HG03342 (cell line): ENCODE data around the gene KCNMA1.

Experiments
- ATAC-seq: cut with Tn5 transposase; IDR thresholded peaks from one replicate; pipeline ENCODE4 v1.9.1; 2021; ENCODE audit warnings: mild to moderate bottlenecking, moderate library complexity; ENCODE audit not compliant: unreplicated experiment

KCNMA1 gene

DNA sequence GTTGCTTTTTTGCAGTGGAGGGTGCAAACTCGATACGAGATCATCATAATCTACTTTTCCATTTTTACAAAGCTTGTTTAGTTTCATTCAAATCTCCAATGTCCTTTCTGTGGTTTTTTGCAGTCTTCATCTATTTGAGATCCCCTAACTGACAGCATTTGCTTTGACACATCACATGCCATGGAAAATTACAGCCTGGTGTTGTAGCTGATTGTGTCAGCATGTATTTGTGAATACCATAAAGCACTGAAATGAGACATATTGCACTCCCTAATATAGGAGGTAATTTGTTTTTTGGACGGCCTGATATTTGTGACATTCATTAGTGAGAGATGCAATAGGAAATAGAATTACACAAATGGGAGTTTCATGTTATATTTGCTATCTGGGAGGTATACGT is 620.8 kb downstream of the KCNMA1 start:
- no peak for ATAC-seq

DNA sequence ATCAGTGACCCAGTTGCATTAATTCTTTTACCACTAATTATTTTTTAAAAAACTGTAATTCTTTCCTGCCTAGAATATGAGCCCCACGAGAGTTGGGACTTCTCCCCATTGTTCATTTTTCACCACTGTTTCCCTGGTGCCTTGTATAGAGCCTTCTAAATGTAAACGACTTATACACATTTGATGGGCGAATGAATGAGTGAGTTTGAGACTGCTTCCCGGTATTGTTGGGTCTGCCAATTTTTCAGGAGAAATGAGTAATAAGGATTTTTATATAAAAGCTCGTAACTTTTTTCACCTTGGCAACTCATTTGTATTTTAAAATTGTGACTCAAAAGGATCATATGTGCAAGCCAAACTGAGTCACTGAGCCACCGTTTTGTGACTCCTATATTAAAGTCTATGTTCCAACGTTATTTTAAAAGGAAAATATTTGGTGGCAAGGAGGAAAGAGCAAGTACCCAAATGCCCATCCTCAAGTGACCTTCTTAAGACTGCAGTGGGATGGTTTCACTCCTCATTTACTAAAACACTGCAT is 621.3 kb downstream of the KCNMA1 start:
- no peak for ATAC-seq

DNA sequence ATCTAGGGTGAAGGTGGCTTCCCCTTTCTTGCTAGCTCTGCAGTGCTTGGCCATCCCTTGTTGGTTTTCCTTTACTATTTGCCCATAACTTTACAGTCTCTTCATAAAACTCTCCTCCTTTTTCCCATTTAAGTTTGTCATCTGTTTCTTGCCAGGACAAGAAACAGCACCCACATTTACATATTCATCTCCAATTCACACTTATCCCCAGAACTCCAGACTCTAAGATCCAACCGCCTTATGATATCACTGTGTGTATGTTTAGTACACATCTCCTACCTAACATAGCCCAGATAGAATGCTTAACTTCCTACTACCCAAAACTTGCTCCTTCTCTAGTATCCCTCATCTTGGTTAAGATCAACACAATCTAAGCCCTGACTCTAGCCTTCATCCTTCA is 622.2 kb downstream of the KCNMA1 start:
- no peak for ATAC-seq

DNA sequence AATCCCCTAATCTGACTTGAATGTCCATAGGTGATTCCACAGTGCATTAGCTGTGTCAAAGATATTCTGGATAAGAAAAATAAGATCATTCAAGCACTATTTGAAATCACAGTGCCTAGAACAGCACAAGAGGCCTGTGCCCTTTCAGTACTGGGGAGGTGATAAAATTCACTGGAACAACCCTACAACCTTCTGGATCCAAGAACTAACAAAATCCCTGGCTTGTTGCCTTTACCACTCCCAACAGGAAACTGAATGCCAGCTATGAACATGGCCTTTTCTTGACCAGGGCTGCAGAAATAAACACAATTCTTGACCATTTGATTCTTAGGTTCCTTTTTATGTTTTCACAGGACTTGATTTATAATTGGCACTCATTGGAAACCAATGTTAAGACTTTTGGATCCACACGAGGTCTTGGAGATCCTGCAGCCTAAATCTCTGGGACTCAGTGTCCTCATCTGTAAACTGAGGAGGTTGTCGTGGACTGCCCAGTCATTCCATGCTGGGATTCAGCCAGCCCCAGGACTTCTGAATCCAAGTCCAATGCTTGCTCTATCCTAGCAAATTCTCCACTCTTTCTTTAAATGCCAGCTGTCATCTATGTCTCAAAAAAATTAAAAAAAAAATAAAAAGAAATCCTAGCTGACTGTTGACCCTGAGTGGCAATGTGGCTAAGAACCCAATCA is 624.7 kb downstream of the KCNMA1 start:
- ATAC-seq = no peak

DNA sequence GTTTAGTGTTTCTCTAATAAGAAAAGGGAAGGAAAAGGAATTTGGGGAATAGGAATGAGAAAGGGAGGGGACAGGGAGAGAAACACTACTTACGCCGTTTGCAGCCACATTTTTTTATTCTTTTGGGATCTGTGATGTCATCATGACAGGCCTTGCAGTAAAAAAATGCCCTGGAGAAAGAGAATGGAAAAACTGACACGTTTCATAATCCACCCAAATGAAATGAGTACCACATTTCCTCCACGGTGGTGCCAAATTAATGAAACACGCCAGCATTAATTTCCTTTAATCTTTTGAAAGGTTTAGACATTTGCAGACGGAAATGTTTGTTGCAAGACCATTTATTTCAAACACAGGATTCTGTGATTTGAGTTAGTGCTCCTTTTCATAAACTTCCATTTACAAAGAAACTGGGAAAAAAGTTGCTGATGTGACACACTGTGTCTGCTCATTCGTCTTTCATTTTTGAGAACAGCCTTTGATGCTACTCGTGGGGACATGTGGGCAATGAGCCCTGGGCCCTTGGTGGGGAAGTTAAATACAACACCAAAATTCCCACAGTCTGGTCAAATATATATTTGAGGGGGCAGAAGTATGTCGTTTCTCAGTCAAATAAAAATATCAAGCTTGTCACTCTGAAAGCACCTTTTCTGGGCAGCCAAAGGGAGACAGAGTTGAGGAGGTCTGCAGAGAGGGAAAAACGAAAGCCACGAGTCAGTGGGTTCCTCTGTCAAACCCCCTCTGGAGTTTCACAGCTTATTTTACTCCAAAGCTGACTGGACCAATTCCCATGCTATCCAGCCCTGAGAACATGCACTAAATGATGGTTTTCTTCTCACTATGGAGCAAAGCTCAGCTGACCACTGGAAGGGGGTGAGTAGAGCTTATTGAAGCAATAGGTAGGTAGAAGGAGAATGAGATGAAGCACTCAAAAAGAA is 625.5 kb downstream of the KCNMA1 start:
- ATAC-seq = no peak

DNA sequence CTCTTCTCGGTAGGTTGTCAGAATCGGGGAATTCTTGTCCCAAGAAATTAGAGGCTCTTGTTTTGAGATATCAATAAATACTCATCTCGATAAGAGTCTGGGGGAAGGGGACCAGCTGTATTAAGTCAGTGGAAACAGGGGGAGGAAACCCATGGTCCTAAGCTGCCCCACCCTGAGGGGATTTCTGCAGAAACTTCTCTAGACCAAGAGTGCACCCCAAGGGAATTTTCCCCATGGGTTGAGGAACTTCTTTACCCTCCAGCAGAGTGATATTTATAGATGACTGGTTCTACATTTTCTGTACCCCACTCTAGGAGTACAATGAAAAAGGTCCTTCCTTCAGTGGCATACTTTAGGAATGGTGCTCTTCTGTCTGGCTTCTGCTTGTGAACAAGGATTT is 627.2 kb downstream of the KCNMA1 start:
- no peak for ATAC-seq

DNA sequence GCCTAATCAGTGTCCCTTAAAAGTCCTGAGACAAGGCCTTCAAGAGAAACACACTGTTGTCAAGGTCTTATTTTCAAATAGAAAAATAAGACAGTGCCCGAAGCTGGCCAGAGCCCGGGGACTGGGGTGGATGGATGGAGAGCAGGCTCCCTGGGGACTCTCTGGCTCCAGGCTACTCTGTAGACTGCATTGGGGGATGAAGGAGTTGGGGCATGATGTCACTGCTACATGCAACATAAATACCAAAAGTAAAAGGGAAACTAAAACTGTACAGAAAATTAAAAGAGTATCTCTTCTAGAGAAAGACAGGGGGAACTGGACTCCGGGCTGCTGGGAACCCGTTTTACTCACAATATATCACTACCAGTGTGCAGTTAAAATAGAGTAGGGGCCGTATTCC is 629.8 kb downstream of the KCNMA1 start:
- ATAC-seq = peak; percentile 88

DNA sequence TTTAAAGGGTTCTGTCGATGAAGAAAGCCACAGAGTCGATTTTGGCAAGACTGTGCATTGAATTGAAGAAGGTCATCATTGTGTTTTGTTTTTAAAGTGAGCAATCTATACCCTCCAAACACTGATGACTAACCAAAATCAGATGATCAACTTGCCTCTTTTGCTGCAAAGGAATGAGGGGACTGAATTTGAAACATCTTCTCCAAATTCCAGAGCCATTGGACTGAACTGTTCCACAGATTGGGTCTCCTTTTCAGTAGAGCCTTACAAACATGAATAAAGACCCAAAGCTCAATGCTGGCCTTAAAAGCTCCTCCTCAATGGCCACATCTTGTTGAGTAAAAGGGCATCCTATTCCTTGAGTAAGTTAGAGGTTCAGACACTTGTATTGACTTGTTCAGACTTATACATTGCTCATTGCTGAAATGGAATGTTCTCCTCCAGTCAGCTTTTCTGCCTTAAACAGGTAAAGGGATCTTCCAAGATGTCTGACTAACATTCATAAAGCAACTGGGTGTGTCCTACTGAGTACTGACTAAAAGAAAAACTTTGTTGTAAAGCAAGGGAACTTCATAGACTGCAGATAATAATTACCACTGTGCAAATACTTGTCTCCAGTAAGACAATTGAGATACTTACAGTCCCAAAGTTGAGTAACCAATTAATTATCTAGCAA is 630.6 kb downstream of the KCNMA1 start:
- ATAC-seq = no peak

DNA sequence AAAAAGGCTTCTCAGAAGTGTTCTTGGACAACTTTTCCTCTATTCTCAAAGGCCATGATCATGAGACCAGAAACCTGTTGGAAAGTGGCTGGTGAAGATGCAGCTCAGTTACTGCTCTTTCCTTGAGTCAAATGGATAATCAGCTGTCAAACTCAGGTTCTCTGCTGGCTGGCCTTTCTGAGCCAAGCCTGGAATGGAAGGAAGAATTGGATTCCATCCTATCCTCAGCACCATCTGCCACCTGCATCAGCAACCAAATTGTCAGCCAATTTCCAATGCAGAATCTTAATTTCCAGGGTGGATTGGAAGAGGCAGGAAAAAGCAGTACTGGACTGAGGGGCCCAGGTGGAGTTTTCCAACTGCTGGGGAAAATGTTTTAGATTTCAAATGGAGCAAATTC is 631.7 kb downstream of the KCNMA1 start:
- no peak for ATAC-seq

DNA sequence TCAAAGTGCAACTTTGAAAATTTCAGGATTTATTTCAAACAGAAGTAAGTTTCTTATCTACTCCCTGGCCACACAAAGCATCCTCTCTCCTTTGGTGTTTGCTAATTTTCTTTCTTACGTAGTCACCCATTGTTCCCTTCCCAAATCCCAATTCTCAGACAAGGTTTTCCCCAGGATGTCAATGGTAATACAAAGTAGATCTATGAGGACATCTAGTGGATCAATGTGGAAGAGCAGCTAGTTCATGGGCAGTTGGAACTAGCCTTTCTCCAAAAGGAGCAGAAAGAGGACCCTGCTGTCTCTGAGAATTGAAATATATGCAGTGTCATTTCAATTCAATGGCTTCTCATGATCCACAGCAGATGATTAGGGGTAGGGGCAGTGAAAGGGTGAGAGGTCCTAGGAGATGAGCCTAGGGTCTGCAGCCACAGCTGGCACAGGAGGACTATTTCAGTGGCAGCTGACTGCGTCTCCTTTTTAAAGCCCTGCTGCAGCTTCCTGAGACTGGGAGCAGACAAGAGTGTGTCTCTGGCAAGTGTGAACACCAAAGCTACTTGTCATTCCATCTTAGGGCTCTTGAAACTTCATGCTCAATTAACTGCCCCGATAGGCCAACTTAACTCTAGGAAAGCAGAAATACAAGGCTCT is 632.6 kb downstream of the KCNMA1 start:
- peak; percentile 41 for ATAC-seq

DNA sequence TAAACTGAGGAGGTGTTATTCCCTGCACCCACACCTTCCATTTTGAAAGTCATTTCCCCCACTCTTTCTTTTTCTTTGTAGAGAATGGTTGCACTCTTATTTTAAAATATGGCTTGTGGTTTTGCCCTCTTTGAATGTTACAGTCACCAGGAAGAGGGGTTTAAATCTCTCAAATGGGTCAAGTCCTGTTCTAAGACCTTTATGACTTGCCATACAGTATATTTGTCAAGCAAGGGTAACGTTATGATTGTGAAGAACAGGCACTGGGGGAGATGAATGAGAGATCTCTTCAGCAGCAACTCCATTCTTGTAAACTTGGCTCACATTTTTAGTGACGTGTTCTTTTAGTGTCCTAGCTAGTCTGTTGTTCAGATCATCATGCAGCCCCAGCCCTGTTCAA is 634.7 kb downstream of the KCNMA1 start:
- no peak for ATAC-seq

DNA sequence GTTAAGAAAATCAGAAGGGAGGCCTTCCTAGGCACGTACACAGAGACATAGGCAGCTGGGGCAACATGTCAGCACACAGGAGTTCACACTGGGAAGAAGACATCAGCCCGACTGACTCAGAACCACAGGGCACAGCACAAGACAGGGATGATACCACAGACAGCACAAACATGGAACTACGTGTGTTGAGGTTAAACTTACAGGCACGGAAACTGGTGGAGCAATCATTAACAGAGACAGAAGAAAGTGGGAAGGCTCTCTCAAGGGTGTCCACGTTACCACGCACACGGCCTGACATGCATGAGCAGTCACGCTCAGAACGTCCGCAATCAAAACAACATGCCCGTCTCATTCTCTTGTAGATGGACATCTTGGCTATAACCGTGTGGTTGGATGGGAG is 636.4 kb downstream of the KCNMA1 start:
- no peak for ATAC-seq

DNA sequence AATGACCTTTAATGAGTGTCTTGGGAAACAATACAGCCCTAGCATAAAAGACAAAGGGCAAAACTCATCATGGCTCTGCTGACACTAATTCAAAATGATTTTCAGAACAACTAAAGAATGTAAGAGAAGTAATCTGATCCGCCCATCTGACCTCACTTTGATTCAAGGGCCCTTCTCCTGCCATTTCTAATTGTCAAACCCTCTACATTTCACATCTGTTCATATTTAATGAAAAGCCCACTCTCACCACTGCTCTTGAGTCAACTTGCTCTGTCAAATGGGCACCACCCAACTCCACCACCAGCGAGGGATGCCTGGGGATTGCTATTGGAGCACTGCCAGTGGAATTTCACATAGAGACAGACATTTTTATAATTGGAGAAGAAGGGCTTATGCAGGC is 639.2 kb downstream of the KCNMA1 start:
- no peak for ATAC-seq

DNA sequence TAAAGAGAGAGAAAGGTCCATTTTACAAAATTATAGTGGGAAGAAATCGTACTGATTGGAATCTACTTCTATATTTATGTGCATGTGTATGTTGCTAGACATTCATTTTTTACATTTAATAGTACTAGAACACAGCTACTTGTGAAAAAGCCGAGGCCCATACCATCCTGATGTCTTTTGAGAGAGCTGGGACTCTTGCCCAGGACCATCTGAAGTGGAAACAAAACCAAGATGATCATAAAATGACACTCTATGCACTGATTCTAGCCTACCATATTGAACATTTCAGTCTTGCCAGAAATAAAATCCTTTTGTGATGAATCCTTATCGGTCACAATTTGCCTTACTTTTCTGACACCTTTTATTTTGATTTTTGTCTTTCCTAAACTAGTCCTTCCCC is 640.0 kb downstream of the KCNMA1 start:
- ATAC-seq = no peak

DNA sequence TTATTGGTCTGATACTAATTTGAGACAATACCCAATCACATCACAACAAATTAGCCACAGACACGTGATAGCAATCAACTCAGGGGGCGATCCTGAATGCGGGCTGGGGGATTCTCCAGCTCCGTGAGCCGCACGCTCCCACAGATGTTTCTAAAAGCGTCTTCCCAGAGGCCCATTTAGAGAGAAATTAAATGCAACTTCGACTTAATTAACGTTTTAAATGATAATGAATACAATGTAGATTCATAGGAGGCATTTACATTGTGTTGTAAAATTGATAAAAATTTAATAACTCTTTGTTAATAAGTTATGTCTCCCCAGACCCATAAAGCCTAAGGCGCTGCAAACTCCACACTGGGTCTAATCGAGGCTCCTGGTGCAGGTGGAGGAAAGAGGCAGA is 642.6 kb downstream of the KCNMA1 start:
- ATAC-seq = no peak

DNA sequence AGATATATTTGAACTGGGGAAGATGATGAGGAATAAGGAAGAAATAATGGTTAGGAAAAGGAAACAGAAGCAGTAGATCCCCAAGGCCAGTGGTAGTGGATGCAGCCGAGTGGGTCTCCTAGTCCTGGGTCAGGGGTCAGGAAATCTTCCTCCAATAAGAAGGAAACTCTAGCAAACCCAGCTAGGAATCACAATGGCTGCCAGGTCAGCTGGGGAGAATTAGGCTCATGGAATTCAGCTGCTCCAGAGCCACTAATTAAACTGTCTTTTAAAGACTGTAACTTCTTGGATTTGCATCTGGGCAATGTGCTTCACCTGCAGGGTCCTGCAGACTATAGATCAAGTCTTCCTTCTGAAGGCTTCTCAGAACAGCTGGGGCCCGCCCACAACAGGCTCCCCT is 644.4 kb downstream of the KCNMA1 start:
- no peak for ATAC-seq

DNA sequence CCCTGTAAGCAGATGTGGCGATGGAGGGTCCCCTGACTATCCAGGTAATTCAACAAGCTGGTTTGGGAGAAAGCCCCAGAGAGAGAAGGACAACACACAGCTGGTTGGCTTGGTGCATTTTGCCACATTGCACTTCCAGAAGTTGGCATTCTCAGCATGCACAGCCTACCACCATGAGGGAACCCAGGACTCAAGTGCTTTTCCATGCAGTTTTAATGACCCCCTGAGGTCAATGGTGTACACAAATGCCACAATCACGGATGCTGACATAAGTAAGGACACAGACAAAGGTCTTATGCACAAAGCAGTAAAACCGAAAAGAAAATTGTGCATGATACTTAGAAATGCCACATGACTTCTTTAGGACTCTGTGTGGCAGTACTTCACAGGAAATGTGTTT is 645.1 kb downstream of the KCNMA1 start:
- ATAC-seq = no peak

DNA sequence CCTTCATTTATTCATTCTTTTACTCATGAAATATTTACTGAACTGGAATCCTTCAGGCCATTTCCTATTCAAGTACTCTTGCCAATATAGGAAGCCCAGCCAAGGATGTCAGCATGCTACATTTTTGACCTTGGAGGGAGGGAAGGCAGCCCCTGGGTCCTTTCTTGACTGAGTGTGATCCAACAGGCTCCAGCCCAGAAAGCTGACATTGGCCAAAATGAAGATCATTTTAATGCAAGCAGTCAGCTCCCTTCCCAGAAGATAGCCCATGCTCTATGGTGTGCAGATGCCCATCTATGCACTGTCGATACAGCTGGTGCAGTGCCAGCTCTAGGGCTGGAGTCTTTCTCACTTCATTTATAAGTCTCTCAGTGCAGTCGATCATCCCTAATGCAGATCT is 646.0 kb downstream of the KCNMA1 start:
- ATAC-seq = no peak

DNA sequence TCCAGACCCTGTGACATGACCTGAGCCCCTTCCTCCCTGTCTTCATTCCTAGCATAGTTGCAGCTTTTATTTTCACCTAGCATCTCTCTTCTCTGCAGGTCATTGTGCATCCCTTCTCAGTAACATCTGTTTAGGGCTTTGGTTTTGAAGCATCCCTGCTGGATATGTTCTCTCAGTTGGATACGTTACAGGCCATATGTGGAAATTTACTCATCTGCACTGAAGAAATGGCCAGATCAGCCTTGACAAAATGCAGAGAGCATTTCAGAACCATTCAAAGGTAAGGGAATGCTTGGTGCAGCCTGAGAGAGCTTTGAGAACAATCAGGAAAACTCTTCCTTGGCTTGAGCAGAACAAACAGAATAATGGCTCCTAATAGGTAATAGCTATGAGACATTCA is 647.0 kb downstream of the KCNMA1 start:
- no peak for ATAC-seq

DNA sequence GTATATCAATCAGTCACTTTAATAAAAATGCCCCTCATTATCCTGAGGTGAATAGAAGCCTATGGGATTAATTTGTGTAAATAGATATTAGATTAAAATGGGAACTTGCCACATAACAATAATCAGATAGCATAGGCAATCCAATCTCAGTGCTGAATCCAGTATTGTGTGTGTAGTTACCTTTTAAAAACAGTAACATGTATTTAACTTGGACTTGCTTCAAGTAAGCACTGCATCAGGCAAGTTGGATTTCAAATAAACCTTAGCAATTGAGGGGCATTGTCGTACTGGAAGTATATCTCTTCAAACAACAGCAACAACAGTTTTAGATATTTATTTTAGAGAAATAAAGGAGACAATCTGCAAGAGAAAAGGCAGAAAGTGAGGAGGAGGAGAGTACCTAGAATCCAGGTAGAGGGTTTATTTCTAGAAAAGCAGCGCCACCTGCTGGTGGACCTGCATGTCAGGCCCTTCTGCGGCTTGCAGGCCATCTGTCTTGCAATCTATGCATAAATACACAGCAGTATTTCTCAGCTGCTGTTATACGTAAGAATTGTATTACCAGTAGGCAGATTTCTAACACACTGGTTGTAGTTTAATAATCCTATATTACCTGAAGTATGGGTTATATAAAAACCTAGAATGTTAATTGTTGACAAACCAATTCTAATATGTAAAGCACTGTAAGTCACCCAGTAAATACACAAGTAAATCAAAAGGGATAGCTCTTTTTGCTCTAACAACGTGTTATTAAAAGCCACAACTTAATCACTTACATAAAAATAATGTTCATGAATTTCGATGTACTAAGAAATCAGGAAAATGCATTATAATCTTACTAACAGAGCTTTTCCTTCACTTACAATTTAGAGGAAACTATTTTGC is 652.8 kb downstream of the KCNMA1 start:
- peak; percentile 92 for ATAC-seq
